ENCODE results near the gene DDI1. TPM values are rescaled to one million over a fixed set of nuclear protein-coding genes. Genes with fewer than 3 reads are reported as not detected.

The DDI1 gene
- total and polyA plus RNA-seq, 2 of the 13 experiments (the other 11 are each of a cell fraction or from before 2014, with no cell fraction given): not detected

DNA sequence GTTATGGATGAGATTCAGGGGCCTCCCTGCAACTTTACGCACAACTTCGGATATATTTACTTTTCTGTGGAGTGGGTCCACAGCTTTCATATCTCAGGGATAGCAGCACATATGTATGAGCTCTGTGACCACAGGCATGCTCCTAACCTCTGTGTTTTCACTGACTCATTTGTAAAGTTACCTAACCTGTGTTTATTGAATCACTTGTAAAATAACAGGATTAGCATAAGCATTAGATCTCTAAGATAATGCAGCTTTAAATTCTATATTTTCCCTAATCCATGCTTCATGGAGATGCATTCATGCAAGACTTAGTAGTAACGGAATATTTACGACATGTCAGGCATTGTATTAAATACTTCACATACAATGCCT is 47.9 kb upstream of the DDI1 start (continued):
- TF ChIP-seq ZNF770 (CRISPR knock-in tag; IDR thresholded peaks at IDR 0.05) (no peak), ZFP36 (IDR thresholded peaks at IDR 0.05; ENCODE audit: borderline replicate concordance, low read depth, low read length, partially characterized antibody) (no peak)

DNA sequence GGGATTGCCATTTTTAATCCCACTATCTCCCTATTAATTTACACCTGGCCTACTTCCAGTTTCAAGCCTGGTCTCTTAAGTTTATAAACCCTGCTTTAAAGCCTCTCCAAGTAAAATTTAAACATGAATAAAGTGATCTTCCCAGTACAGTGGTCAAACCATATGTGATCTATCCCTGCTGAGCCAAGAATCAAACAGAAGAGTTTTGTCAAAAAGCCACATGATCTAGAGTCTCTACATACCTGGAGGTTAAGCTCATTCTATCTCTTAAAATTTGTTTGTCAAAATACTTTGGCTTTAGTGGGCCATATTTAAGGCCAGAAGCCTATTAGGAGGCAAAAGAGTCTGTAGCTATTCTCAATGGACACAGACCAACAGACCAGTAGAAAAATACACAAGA is 42.9 kb upstream of the DDI1 start:
- H3K36me3 ChIP-seq (replicated peaks in 1 of 2; ENCODE audit: control insufficient read depth in 1 of 2, insufficient read depth in 2 of 2, low read length in 2 of 2): no peaks in the 10 kb centered on the region
- H3K4me2 ChIP-seq (ENCODE audit: low read depth, low read length): no peak overlapping the region
- H3K9ac ChIP-seq (ENCODE audit: insufficient read depth, low read depth, low read length): no peak overlapping the region
- H2AFZ ChIP-seq (ENCODE audit: low read length): no peak overlapping the region
- BruUV-seq (replicated peaks): no TSS peak
- no peak for DNase-seq (ENCODE audit: low spot score)
- no peak overlapping the region for H3K27ac ChIP-seq (ENCODE audit: extremely low read length, insufficient read depth, low read length)
- no peak for TF ChIP-seq IRF9 (CRISPR knock-in tag; IDR thresholded peaks at IDR 0.05; ENCODE audit: borderline replicate concordance)
- no peak for TF ChIP-seq ZNF317 (CRISPR knock-in tag; IDR thresholded peaks at IDR 0.05)
- TF ChIP-seq HDAC2 (CRISPR knock-in tag; IDR thresholded peaks at IDR 0.05): no peak
- no peak for TF ChIP-seq RFXANK (CRISPR knock-in tag; IDR thresholded peaks at IDR 0.05)
- no peak for TF ChIP-seq JARID2 (CRISPR knock-in tag; IDR thresholded peaks at IDR 0.05; ENCODE audit: insufficient replicate concordance)
- TF ChIP-seq PRPF4 (IDR thresholded peaks at IDR 0.05; ENCODE audit: low read depth, low read length, poor library complexity, severe bottlenecking): no peak
- no peak for TF ChIP-seq FOXA1 (IDR thresholded peaks at IDR 0.05)
- TF ChIP-seq FOXA1 (CRISPR knock-in tag; IDR thresholded peaks at IDR 0.05): no peak
- H3K9me3 ChIP-seq (ENCODE audit: low read length): no peaks in the 10 kb centered on the region
- H3K4me3 ChIP-seq (replicated peaks in 1 of 3; ENCODE audit: insufficient read depth in 1 of 3, low read depth in 2 of 3, low read length in 3 of 3): no peak overlapping the region
- CTCF ChIA-PET (ENCODE audit: low intra/inter-chr PET ratio, low total read pairs): no interaction called here
- no peaks in the 10 kb centered on the region for H3K4me1 ChIP-seq (ENCODE audit: insufficient read depth, low read length)
- no peaks in the 10 kb centered on the region for H3K79me2 ChIP-seq (ENCODE audit: insufficient read depth, low read length)
- in situ Hi-C loops (cut with HindIII; ENCODE audit: extremely low pct_ligation_motif_present, low pct_unique_long_range_greater_than_20kb) (no loop called here), intact Hi-C loops (cut with micrococcal nuclease; ENCODE audit: unreplicated experiment) (no loop called here)
- H4K20me1 ChIP-seq (ENCODE audit: insufficient read depth, low read length): no peaks in the 10 kb centered on the region
- no peak for ATAC-seq
- H3K27me3 ChIP-seq (ENCODE audit: control insufficient read depth in 1 of 2, insufficient read depth in 2 of 2, low read length in 2 of 2): no peaks in the 10 kb centered on the region
- no peak for FAIRE-seq
- POLR2A ChIA-PET: no interaction called here
